ENCODE results near the gene SLC35B2.

GRCh38 chr6:44294832-44295791 is 37.8 kb upstream of the SLC35B2 start:
- TF ChIP-seq TAF1 (IDR thresholded peaks at IDR 0.05; ENCODE audit: borderline replicate concordance, low read depth, low read length) (no peak), FOXJ3 (CRISPR knock-in tag; IDR thresholded peaks at IDR 0.05) (no peak)
